Body of pancreas (tissue), 4 donors: ENCODE measurements around the gene ADAMTSL1.

Experiments used
- CTCF ChIP-seq, 7 experiments: fragments of 450-650 bp in 4 of 7; fragments of 200-600 bp in 3 of 7; sonication (generic) in 3 of 7; IDR thresholded peaks; one replicate each; pipeline ENCODE4 v1.5.1; 2016 to 2019; ENCODE audit warnings: antibody characterized with exemption in 7 of 7
- POLR2A ChIP-seq, 3 donors: fragments of 450-650 bp; IDR thresholded peaks; one replicate each; pipeline ENCODE4 v1.6.1; 2016; ENCODE audit warnings: antibody characterized with exemption in 3 of 3, mild to moderate bottlenecking in 2 of 3

- no peak for TF ChIP-seq CTCF (IDR thresholded peaks at IDR 0.05)
- TF ChIP-seq POLR2A (IDR thresholded peaks at IDR 0.05), result no peak
These were observed 293.1 kb downstream of the ADAMTSL1 start for GRCh38 chr9:18766989-18767550.
